ENCODE measurements around the gene ABCA13.
A peak's percentile ranks its signal among the peaks of the same experiment; 100 is the strongest.

ABCA13 gene

GRCh38 chr7:48638041-48638440 lies 466.8 kb downstream of the ABCA13 start:
- DNase-seq = no peak
- intact Hi-C loops (cut with DNase I) = no loop called here

GRCh38 chr7:48643431-48644013 lies 472.3 kb downstream of the ABCA13 start:
- intact Hi-C loops (cut with DNase I) = no loop called here
- DNase-seq = no peak

- intact Hi-C loops (cut with DNase I) = no loop called here
Observed at GRCh38 chr7:48658138-48658537, 486.9 kb downstream of the ABCA13 start.

DNA sequence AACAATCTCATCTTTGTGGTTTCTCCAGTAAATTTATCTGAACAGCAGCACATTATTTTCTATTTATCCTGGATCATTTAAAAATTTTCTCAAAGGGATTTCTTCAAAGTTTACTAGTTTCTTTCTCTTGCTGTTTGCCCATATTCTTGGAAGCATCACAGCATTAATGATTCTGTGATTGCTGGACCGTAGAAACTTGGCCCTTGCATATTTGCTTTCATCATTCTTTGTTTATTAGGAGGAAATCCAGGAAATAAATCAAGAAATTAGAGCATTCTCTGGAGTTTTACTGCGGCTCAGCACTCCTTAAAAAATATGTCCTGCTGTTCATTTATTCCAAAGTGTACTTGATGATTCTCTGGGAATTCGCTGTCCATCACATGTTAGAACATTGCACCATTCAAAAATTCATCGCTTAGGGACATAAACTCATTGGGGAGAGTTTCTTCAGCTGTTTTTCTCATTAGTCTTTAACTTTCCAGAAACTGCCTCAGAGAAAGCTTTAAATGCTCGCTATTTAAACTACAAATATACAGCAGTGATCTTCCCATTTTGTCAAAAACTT lies 489.1 kb downstream of the ABCA13 start:
- no peak for DNase-seq
- intact Hi-C loops (cut with DNase I) = no loop called here

More at GRCh38 chr7:48658138-48658537, 486.9 kb downstream of the ABCA13 start:
- no peak for DNase-seq

GRCh38 chr7:48664241-48664640 lies 493.0 kb downstream of the ABCA13 start:
- intact Hi-C loops (cut with DNase I) = no loop called here
- DNase-seq = no peak

GRCh38 chr7:48665353-48666135 lies 494.3 kb downstream of the ABCA13 start:
- intact Hi-C loops (cut with DNase I) = no loop called here
- no peak for DNase-seq

GRCh38 chr7:48667407-48667806 lies 496.1 kb downstream of the ABCA13 start:
- no peak for DNase-seq
- intact Hi-C loops (cut with DNase I) = no loop called here

- intact Hi-C loops (cut with DNase I) = no loop called here
- no peak for DNase-seq
Observed at GRCh38 chr7:48671656-48672055, 500.4 kb downstream of the ABCA13 start.

- DNase-seq = no peak
- intact Hi-C loops (cut with DNase I) = no loop called here
Observed at GRCh38 chr7:48681006-48681405, 509.7 kb downstream of the ABCA13 start.

GRCh38 chr7:48691788-48692187 lies 520.5 kb downstream of the ABCA13 start:
- intact Hi-C loops (cut with DNase I) = no loop called here
- peak in 1 of 42 donors; percentile 3 for DNase-seq
